Transverse colon (tissue), 4 donors: Measurements from ENCODE around the gene SLC22A4. TPM values are rescaled to one million over a fixed set of nuclear protein-coding genes. Genes with fewer than 3 reads are reported as not detected.
A peak's percentile ranks its signal among the peaks of the same experiment; 100 is the strongest.

ENCODE experiments used
- DNase-seq: peaks from one replicate; pipeline ENCODE4 v3.0.0-alpha.2; 2019
- H3K27ac ChIP-seq, 4 donors: fragments of 200-600 bp; sonication (generic); 2 replicates each; pipeline ENCODE4 v1.5.1; 2016 to 2018; ENCODE audit warnings: inconsistent platforms in 4 of 4
- H3K27me3 ChIP-seq: fragments of 200-600 bp; sonication (generic); 2 replicates; pipeline ENCODE4 v1.5.1; 2017; ENCODE audit warnings: inconsistent platforms
- H3K36me3 ChIP-seq, 4 donors: fragments of 200-600 bp; sonication (generic); 2 replicates each; pipeline ENCODE4 v1.5.1; 2017 to 2019; ENCODE audit warnings: inconsistent platforms in 4 of 4
- H3K4me1 ChIP-seq, 4 donors: fragments of 200-600 bp; sonication (generic); 2 replicates each; pipeline ENCODE4 v1.5.1; 2017 to 2020; ENCODE audit warnings: inconsistent platforms in 4 of 4
- H3K4me3 ChIP-seq, 4 donors: fragments of 200-600 bp; sonication (generic); 1 replicate in 1 of 4; 2 replicates in 3 of 4; pipeline versions ENCODE4 v1.5.1 to v1.6.1; 2017 to 2019; ENCODE audit warnings: inconsistent platforms in 4 of 4
- H3K9me3 ChIP-seq, 2 donors: fragments of 200-600 bp; sonication (generic); 2 replicates each; pipeline ENCODE4 v1.5.1; 2017 to 2019; ENCODE audit warnings: inconsistent platforms in 2 of 2
- EP300 ChIP-seq: sonication (generic); formaldehyde crosslinking; IDR thresholded peaks from one replicate; pipeline ENCODE4 v1.6.1; 2017; ENCODE audit warnings: antibody characterized with exemption, low read depth
- POLR2A ChIP-seq: fragments of 450-650 bp; IDR thresholded peaks from one replicate; pipeline ENCODE4 v1.6.1; 2016; ENCODE audit warnings: antibody characterized with exemption, mild to moderate bottlenecking, moderate library complexity
- POLR2AphosphoS5 ChIP-seq, 3 donors: sonication (generic); formaldehyde crosslinking; IDR thresholded peaks; one replicate each; pipeline ENCODE4 v1.6.1; 2016; ENCODE audit warnings: antibody characterized with exemption in 3 of 3
- WGBS, 2 donors: methylation state at CpG; one replicate each; pipeline ENCODE4 v1.1.5; 2018; ENCODE audit warnings: low coverage in 1 of 2; 5-methylcytosine and 5-hydroxymethylcytosine counted together
- in situ Hi-C, 4 donors: fragments of 200-750 bp; cut with MboI; loops; one replicate each; pipeline versions ENCODE4 v1.15.0 to v1.15.1; 2017; ENCODE audit warnings: low sequenced_read_pairs in 3 of 4, low pct_ligation_motif_present in 1 of 4, low pct_unique_long_range_greater_than_20kb in 1 of 4
- intact Hi-C: fragments of 100-400 bp; cut with DNase I; formaldehyde crosslinking; loops from one replicate; pipeline ENCODE4 v1.15.1; 2023; ENCODE audit warnings: low total_unique reads
- total RNA-seq, 4 donors: library from RNA; depleted of rRNA; stranded (reverse); fragments of >200 nt; gene quantifications; one replicate each; pipeline ENCODE4 v1.1.0, GENCODE V29; 2016
- TF ChIP-seq, protein P1 (sequence below), 5 experiments: fragments of 200-600 bp in 3 of 5; fragments of 450-650 bp in 2 of 5; sonication (generic) in 3 of 5; IDR thresholded peaks; 1 replicate in 2 of 5; 2 replicates in 3 of 5; pipeline ENCODE4 v1.5.1; 2016 to 2017; ENCODE audit warnings: antibody characterized with exemption in 5 of 5, inconsistent platforms in 3 of 5, mild to moderate bottlenecking in 2 of 5, moderate library complexity in 1 of 5

The SLC22A4 gene
- total RNA-seq = 10 to 100 TPM in 2 of 4 donors, 1 to 10 TPM in 1, not detected in 1; 1.6 to 48.3 (median 14.5) TPM

DNA sequence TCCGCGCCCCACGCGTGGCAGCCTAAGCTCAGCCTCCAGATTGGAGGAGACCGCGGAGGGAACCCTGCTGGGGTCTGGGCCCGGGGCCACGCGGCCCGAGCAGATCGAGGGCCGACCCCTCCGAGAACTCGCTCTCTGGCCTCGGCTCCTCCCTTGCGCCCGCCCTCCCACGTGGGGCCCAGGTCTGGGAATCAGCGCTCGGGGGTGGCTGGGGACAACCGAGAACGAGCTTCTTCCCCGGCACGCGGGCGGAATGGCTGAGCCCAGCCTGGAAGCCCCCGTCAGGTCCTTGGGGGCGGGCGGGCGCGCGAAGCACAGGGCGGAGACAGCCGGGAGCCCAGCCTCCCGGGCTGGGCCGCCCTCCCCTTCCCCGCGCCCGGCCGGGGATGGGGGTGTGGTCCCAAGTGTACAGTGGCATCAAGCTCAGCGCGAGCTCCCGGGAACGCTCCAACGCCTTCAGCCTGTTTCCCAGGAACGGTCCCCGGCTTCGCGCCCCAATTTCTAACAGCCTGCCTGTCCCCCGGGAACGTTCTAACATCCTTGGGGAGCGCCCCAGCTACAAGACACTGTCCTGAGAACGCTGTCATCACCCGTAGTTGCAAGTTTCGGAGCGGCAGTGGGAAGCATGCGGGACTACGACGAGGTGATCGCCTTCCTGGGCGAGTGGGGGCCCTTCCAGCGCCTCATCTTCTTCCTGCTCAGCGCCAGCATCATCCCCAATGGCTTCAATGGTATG is at the start of gene SLC22A4:
SLC22A4 (plus strand) TSS at position 403 of the 736 bp plus-strand sequence; CDS start at position 626, 223 bp downstream.
- no peaks in the 10 kb centered on the region for H3K36me3 ChIP-seq
- H3K27me3 ChIP-seq = no peaks in the 10 kb centered on the region
- 0% methylated on average over 50 of the region's 63 CpGs; no CpG with 5 or more reads in 1 of the 2 donors for WGBS, 2 donors
- H3K9me3 ChIP-seq = no peaks in the 10 kb centered on the region
- DNase-seq = peak; percentile 90
- TF ChIP-seq POLR2A (peak; percentile 72), POLR2AphosphoS5 (IDR thresholded peaks at IDR 0.05) (peak; percentile 68 to 88 (median 79)), EP300 (peak; percentile 68)
- TF ChIP-seq, protein P1, sequence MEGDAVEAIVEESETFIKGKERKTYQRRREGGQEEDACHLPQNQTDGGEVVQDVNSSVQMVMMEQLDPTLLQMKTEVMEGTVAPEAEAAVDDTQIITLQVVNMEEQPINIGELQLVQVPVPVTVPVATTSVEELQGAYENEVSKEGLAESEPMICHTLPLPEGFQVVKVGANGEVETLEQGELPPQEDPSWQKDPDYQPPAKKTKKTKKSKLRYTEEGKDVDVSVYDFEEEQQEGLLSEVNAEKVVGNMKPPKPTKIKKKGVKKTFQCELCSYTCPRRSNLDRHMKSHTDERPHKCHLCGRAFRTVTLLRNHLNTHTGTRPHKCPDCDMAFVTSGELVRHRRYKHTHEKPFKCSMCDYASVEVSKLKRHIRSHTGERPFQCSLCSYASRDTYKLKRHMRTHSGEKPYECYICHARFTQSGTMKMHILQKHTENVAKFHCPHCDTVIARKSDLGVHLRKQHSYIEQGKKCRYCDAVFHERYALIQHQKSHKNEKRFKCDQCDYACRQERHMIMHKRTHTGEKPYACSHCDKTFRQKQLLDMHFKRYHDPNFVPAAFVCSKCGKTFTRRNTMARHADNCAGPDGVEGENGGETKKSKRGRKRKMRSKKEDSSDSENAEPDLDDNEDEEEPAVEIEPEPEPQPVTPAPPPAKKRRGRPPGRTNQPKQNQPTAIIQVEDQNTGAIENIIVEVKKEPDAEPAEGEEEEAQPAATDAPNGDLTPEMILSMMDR (IDR thresholded peaks at IDR 0.05) = peak in 1 of 5 experiments; percentile 6
- H3K4me1 ChIP-seq = peaks cover 10 to 28% (median 24%) of the 10 kb centered on the region in 4 donors
- intact Hi-C loops = loop anchor here (5.0 to 10.0 kb wide), 2 partner anchors 37 to 59 kb away; partner anchors contain the start of gene PDLIM4
- peak within 1 kb of the TSS; percentile 92 to 96 (median 94) for H3K27ac ChIP-seq
- in situ Hi-C loops = no loop called here
- H3K4me3 ChIP-seq = peak within 1 kb of the TSS; percentile 48 to 65 (median 56)

DNA sequence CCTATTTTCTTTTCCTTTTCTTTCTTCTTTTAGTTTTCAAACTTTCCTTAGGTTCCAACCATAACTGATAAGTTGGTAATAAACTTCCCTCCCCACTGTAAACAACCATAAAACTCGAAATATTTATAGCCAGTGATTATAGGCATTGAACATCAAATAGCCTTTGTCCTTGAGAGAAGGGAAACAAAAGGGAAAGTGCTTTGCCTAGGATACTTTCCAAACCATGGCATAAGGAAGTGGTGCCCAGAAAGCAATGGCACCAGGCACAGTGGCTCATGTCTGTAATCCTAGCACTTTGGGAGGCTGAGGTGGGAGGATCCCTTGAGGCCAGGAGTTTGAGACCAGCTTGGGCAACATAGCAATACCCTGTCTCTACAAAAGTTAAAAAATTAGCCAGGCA is 48.6 kb upstream of the SLC22A4 start:
- Histone ChIP-seq H3K4me3 (no peak overlapping the region), H3K9me3 (peaks cover 3 to 7% of the 10 kb centered on the region in 2 donors), H3K27ac (no peak overlapping the region), H3K4me1 (peaks cover 0 to 9% (median 5%) of the 10 kb centered on the region in 4 donors), H3K27me3 (no peaks in the 10 kb centered on the region), H3K36me3 (no peaks in the 10 kb centered on the region)
- WGBS, 2 donors = 17 to 50% methylated on average over 1 of the region's 1 CpG
- intact Hi-C loops (no loop called here), in situ Hi-C loops (no loop called here)
- no peak for DNase-seq
- TF ChIP-seq POLR2AphosphoS5 (IDR thresholded peaks at IDR 0.05) (no peak), EP300 (no peak), POLR2A (no peak)
- TF ChIP-seq, protein P1 (IDR thresholded peaks at IDR 0.05) = no peak

DNA sequence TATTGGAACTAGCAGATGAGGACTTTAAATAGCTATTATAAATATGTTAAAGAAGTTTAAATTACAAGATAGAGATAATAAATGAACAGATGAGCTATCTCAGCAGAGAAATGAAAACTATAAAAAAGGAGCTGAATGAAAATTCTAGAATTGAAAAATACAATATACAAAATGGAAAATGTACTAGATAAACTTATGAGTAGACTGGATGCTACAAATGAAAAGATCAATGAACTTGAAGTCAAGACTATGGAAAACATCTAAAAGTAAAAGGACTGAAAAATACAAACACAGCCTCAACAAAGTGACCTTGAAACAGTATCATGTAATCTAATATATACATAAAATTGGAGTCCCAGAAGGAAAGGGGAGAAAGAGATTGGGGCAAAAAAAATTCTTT is 47.4 kb upstream of the SLC22A4 start:
- intact Hi-C loops = no loop called here
- H3K27me3 ChIP-seq = no peaks in the 10 kb centered on the region
- no peaks in the 10 kb centered on the region for H3K36me3 ChIP-seq
- H3K27ac ChIP-seq = no peak overlapping the region
- no peak for DNase-seq
- peaks cover 0 to 9% (median 5%) of the 10 kb centered on the region in 4 donors for H3K4me1 ChIP-seq
- in situ Hi-C loops = no loop called here
- H3K4me3 ChIP-seq = no peak overlapping the region
- peaks cover 3 to 7% of the 10 kb centered on the region in 2 donors for H3K9me3 ChIP-seq
- no peak for TF ChIP-seq EP300
- TF ChIP-seq, protein P1 (IDR thresholded peaks at IDR 0.05) = no peak
- TF ChIP-seq POLR2AphosphoS5 (IDR thresholded peaks at IDR 0.05) = no peak

DNA sequence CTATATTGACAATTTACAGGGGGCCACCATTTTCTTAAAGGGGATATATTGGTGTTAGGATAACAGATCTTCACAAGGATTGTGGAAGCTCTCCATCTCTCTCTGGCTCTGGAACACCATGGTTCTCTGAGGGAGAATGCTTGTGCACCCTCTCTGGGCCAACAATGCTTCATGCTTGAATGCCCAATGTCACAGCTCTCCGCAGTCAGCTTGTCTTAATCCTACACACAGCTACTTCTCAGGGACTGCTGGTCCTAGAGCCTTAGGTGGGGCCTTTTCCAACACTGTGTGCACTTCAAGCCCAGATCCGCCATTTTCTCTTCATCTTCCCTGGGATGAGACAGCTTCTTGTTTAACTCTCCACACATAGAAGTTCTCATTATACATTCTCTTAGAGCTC is 43.6 kb upstream of the SLC22A4 start:
- no peak for DNase-seq
- 100% methylated on average over 1 to 2 of the region's 2 CpGs for WGBS, 2 donors
- TF ChIP-seq, protein P1 (IDR thresholded peaks at IDR 0.05) = no peak
- TF ChIP-seq POLR2A (no peak), POLR2AphosphoS5 (IDR thresholded peaks at IDR 0.05) (no peak), EP300 (no peak)

More for the DNA sequence above, 43.6 kb upstream of the SLC22A4 start:
- H3K36me3 ChIP-seq = no peaks in the 10 kb centered on the region
- H3K4me3 ChIP-seq = no peak overlapping the region
- in situ Hi-C loops (loop anchor here in 1 of 4 donors (25.0 kb wide), 1 partner anchor 287 kb away; the partner anchor contains the start of gene IL5), intact Hi-C loops (no loop called here)
- H3K27ac ChIP-seq = no peak overlapping the region
- H3K4me1 ChIP-seq = peaks cover 0 to 15% (median 4%) of the 10 kb centered on the region in 4 donors
- peaks cover 3 to 7% of the 10 kb centered on the region in 2 donors for H3K9me3 ChIP-seq
- H3K27me3 ChIP-seq = no peaks in the 10 kb centered on the region
